HG02981 (cell line): Measurements from ENCODE around the gene MBOAT2.

ENCODE experiments used
- ATAC-seq: cut with Tn5 transposase; IDR thresholded peaks from one replicate; pipeline ENCODE4 v1.9.1; 2021; ENCODE audit warnings: mild to moderate bottlenecking, moderate library complexity; ENCODE audit not compliant: unreplicated experiment

MBOAT2 gene

GRCh38 chr2:9018109-9018508 lies 14.6 kb upstream of the MBOAT2 start:
- no peak for ATAC-seq

- no peak for ATAC-seq
Observed at GRCh38 chr2:9017411-9017810, 13.9 kb upstream of the MBOAT2 start.

- ATAC-seq, result no peak
Observed at GRCh38 chr2:9015998-9016397, 12.5 kb upstream of the MBOAT2 start.

- no peak for ATAC-seq
Observed at GRCh38 chr2:9013403-9013802, 9.9 kb upstream of the MBOAT2 start.

- no peak for ATAC-seq
Observed at GRCh38 chr2:9010866-9011265, 7.4 kb upstream of the MBOAT2 start.

- ATAC-seq, result no peak
Observed at GRCh38 chr2:9008951-9009664, 5.6 kb upstream of the MBOAT2 start.

- ATAC-seq, result no peak
Observed at GRCh38 chr2:9006368-9006767, 2.9 kb upstream of the MBOAT2 start.

GRCh38 chr2:9004338-9005204 lies 1.1 kb upstream of the MBOAT2 start:
- no peak for ATAC-seq

- ATAC-seq, result no peak
Observed at GRCh38 chr2:9003366-9003615, 193 bp downstream of the MBOAT2 start.

- ATAC-seq, result peak; percentile 2
Observed at GRCh38 chr2:9002637-9003365, 683 bp downstream of the MBOAT2 start.

GRCh38 chr2:9002313-9002636 lies 1.2 kb downstream of the MBOAT2 start:
- ATAC-seq, result no peak

GRCh38 chr2:9001778-9002177 lies 1.7 kb downstream of the MBOAT2 start:
- no peak for ATAC-seq

- ATAC-seq, result no peak
Observed at GRCh38 chr2:9001229-9001628, 2.3 kb downstream of the MBOAT2 start.

- ATAC-seq, result no peak
Observed at GRCh38 chr2:9000442-9000841, 3.0 kb downstream of the MBOAT2 start.

GRCh38 chr2:8999797-9000196 lies 3.7 kb downstream of the MBOAT2 start:
- ATAC-seq, result no peak

GRCh38 chr2:8999102-8999446 lies 4.4 kb downstream of the MBOAT2 start:
- ATAC-seq, result no peak

GRCh38 chr2:8998418-8999101 lies 4.9 kb downstream of the MBOAT2 start:
- ATAC-seq, result no peak

- ATAC-seq, result no peak
Observed at GRCh38 chr2:8997631-8998030, 5.9 kb downstream of the MBOAT2 start.

GRCh38 chr2:8997108-8997507 lies 6.4 kb downstream of the MBOAT2 start:
- no peak for ATAC-seq

- ATAC-seq, result no peak
Observed at GRCh38 chr2:8996006-8996405, 7.5 kb downstream of the MBOAT2 start.

- no peak for ATAC-seq
Observed at GRCh38 chr2:8994386-8994785, 9.1 kb downstream of the MBOAT2 start.

GRCh38 chr2:8993902-8994278 lies 9.6 kb downstream of the MBOAT2 start:
- ATAC-seq, result no peak
